ENCODE data around the gene IL6ST.

DNA sequence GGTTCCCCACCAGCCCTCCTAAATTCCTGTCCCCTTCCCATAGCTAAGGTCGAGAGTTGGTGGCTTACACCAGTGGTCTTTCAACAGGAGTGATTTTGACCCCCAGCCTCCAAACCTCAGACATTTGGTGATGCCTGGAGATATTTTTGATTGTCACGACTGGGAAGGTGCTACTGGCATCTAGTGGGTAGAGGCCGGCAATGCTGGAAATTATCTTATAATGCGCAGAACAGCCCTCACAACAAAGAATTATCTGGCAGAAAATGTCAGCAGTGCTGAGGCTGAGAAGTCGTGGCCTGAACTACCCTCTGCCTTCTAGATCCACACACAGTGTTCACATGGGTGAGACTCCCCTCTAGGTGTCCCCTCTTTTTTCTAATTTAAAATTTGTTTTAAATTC is 74.0 kb downstream of the IL6ST start:
- TF ChIP-seq, protein P1, sequence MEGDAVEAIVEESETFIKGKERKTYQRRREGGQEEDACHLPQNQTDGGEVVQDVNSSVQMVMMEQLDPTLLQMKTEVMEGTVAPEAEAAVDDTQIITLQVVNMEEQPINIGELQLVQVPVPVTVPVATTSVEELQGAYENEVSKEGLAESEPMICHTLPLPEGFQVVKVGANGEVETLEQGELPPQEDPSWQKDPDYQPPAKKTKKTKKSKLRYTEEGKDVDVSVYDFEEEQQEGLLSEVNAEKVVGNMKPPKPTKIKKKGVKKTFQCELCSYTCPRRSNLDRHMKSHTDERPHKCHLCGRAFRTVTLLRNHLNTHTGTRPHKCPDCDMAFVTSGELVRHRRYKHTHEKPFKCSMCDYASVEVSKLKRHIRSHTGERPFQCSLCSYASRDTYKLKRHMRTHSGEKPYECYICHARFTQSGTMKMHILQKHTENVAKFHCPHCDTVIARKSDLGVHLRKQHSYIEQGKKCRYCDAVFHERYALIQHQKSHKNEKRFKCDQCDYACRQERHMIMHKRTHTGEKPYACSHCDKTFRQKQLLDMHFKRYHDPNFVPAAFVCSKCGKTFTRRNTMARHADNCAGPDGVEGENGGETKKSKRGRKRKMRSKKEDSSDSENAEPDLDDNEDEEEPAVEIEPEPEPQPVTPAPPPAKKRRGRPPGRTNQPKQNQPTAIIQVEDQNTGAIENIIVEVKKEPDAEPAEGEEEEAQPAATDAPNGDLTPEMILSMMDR (conservative IDR thresholded peaks at IDR 0.05 in 1 of 2, IDR thresholded peaks at IDR 0.05 in 1 of 2; ENCODE audit: low read depth in 1 of 2, low read length in 2 of 2): peak; percentile 32 to 65
- no peak for TF ChIP-seq EZH2 (IDR thresholded peaks at IDR 0.05; ENCODE audit: low read length, missing control alignments)

Data from fibroblast of lung (primary cell).